Right atrium auricular region (tissue), 2 donors: Measurements from ENCODE around the gene KHSRP. TPM values are rescaled to one million over a fixed set of nuclear protein-coding genes. Genes with fewer than 3 reads are reported as not detected.
A peak's percentile ranks its signal among the peaks of the same experiment; 100 is the strongest.

Experiments
- DNase-seq: peaks from one replicate; pipeline ENCODE4 v3.0.0-alpha.2; 2019; ENCODE audit warnings: low spot score
- H3K27ac ChIP-seq, 2 donors: fragments of 200-600 bp; sonication (generic); 1 replicate in 1 of 2; 2 replicates in 1 of 2; pipeline ENCODE4 v1.5.1; 2016 to 2019
- H3K27me3 ChIP-seq, 2 donors: fragments of 200-600 bp; sonication (generic); one replicate each; pipeline versions ENCODE4 v1.5.1 to v1.6.0; 2017 to 2019
- H3K36me3 ChIP-seq: fragments of 200-600 bp; sonication (generic); one replicate; pipeline ENCODE4 v1.5.1; 2016
- H3K4me1 ChIP-seq, 2 donors: fragments of 200-600 bp; sonication (generic); one replicate each; pipeline versions ENCODE4 v1.5.1 to v1.6.0; 2017 to 2019
- H3K4me3 ChIP-seq, 2 donors: fragments of 200-600 bp; sonication (generic); 1 replicate in 1 of 2; 2 replicates in 1 of 2; pipeline ENCODE4 v1.5.1; 2017 to 2019; ENCODE audit warnings: mild to moderate bottlenecking in 1 of 2, moderate library complexity in 1 of 2
- H3K9me3 ChIP-seq, 2 donors: fragments of 200-600 bp; sonication (generic); one replicate each; pipeline ENCODE4 v1.5.1; 2019
- total RNA-seq, 2 donors: library from RNA; depleted of rRNA; stranded (reverse); fragments of >200 nt; gene quantifications; one replicate each; pipeline ENCODE4 v1.1.0, GENCODE V29; 2016
- TF ChIP-seq, protein P1 (sequence below), 2 donors: fragments of 200-600 bp; sonication (generic); IDR thresholded peaks; one replicate each; pipeline ENCODE4 v1.5.1; 2019; ENCODE audit warnings: antibody characterized with exemption in 2 of 2

KHSRP gene
- total RNA-seq, 2 donors from 2014 or later: 55.3 to 95.7 TPM

GRCh38 chr19:6393983-6394412 is 30.6 kb downstream of the KHSRP start:
- Histone ChIP-seq H3K27me3 (no peaks in the 10 kb centered on the region), H3K4me1 (peaks cover 0 to 20% of the 10 kb centered on the region in 2 donors), H3K9me3 (no peaks in the 10 kb centered on the region), H3K4me3 (peak overlapping the region; percentile 76 to 89), H3K27ac (peak overlapping the region; percentile 95 to 97), H3K36me3 (peaks cover 23% of the 10 kb centered on the region)
- TF ChIP-seq, protein P1, sequence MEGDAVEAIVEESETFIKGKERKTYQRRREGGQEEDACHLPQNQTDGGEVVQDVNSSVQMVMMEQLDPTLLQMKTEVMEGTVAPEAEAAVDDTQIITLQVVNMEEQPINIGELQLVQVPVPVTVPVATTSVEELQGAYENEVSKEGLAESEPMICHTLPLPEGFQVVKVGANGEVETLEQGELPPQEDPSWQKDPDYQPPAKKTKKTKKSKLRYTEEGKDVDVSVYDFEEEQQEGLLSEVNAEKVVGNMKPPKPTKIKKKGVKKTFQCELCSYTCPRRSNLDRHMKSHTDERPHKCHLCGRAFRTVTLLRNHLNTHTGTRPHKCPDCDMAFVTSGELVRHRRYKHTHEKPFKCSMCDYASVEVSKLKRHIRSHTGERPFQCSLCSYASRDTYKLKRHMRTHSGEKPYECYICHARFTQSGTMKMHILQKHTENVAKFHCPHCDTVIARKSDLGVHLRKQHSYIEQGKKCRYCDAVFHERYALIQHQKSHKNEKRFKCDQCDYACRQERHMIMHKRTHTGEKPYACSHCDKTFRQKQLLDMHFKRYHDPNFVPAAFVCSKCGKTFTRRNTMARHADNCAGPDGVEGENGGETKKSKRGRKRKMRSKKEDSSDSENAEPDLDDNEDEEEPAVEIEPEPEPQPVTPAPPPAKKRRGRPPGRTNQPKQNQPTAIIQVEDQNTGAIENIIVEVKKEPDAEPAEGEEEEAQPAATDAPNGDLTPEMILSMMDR (IDR thresholded peaks at IDR 0.05): no peak
- no peak for DNase-seq

GRCh38 chr19:6393074-6393982 is 31.3 kb downstream of the KHSRP start, which contains the start of gene GTF2F1:
Gene GTF2F1, minus strand, starts transcription at chr19:6393164. Its CDS starts 169 bp downstream, at chr19:6392995.
- peak within 1 kb of the TSS; percentile 95 to 97 for H3K27ac ChIP-seq
- TF ChIP-seq, protein P1 (IDR thresholded peaks at IDR 0.05): peak in 1 of 2 donors; percentile 30
- DNase-seq: peak; percentile 95

DNA sequence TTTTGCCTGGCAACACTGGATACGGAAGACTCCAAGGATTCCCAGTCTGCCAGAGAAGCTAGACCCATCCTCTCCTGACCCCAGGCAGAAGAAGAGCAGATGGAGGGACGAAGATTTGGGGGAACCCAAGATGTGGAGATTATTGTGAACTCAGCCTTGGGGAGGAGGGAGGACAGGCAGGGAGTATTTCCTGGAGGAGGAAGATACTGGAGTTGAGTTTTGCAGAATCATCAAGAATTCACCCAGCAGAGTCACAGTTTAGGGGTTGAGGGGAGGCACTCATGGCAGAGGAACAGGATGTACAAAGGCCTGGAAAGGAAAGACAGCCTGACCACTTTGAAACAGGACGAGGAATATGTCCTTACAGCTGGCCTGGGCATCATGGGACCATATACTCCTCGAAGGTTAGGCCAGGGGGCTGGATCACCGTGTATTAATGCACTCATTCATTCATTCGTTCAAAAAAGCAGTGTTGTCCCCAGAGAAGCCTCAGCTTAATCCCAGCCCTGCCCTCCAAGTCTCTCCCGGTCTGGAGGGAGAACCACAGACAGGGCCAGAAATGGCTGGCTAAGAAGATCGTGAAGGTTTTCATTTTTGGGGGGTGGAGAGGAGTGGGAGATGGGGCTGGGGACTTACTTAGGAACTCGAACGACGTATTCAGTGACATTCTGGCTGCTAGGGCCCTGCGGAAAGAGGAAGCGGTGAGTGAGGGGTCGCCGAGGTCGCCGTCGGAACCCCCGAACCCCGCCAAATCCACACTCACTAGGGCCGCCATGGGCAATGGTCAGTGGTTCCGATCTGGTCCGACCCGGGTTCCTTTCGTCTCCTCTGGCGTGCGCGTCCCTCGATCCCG is 32.2 kb downstream of the KHSRP start:
- no peaks in the 10 kb centered on the region for H3K27me3 ChIP-seq
- peak overlapping the region; percentile 95 to 97 for H3K27ac ChIP-seq
- DNase-seq: no peak
- peak overlapping the region; percentile 76 to 89 for H3K4me3 ChIP-seq
- TF ChIP-seq, protein P1 (IDR thresholded peaks at IDR 0.05): no peak
- H3K36me3 ChIP-seq: peaks cover 39% of the 10 kb centered on the region
- no peaks in the 10 kb centered on the region for H3K9me3 ChIP-seq
- peaks cover 0 to 20% of the 10 kb centered on the region in 2 donors for H3K4me1 ChIP-seq

More at GRCh38 chr19:6393074-6393982, 31.3 kb downstream of the KHSRP start, which contains the start of gene GTF2F1:
- Histone ChIP-seq H3K36me3 (peaks cover 30% of the 10 kb centered on the region), H3K9me3 (no peaks in the 10 kb centered on the region), H3K27me3 (no peaks in the 10 kb centered on the region), H3K4me1 (peaks cover 0 to 20% of the 10 kb centered on the region in 2 donors), H3K4me3 (peak within 1 kb of the TSS; percentile 76 to 89)

DNA sequence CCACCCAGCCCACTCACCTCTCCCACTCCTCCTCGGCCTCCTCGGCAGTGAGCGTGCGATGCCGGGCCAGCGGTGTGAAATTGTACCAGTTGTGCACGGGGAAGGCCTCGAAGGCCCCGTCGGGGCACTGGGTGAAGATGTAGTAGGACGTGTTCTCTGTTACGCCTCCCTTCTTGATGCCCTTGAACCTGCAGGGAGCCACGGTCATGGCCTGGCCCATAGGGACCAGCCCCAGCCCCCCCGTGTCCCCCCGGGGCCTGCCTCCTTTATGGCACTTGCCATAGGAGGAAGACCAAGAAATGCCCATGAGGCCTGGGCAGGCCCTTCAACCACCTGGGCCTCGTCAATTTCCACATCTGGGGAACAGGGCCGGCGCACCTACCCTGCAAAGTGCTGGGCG is 37.2 kb downstream of the KHSRP start:
- H3K9me3 ChIP-seq: no peaks in the 10 kb centered on the region
- peaks cover 0 to 8% of the 10 kb centered on the region in 2 donors for H3K4me1 ChIP-seq
- H3K4me3 ChIP-seq: no peak overlapping the region
- H3K27ac ChIP-seq: no peak overlapping the region
- no peaks in the 10 kb centered on the region for H3K27me3 ChIP-seq
- peaks cover 70% of the 10 kb centered on the region for H3K36me3 ChIP-seq
- TF ChIP-seq, protein P1 (IDR thresholded peaks at IDR 0.05): no peak
- no peak for DNase-seq

DNA sequence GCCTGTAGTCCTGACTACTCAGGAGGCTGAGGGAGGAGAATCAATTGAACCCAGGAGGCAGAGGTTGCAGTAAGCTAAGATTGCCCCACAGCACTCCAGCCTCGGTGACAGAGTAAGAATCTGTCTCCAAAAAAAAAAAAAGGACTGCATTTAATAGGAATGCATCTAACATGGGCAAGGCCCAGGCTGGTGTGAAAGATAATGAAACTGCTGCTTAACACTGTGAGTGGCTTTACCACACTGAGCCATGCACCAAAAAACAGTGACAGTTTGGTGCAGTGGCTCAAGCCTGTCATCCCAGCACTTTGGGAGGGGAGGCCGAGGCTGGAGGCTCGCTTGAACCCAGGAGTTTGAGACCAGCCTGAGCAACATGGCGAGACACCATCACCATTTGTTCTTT is 40.2 kb downstream of the KHSRP start:
- Histone ChIP-seq H3K9me3 (no peaks in the 10 kb centered on the region), H3K36me3 (peaks cover 80% of the 10 kb centered on the region), H3K27me3 (no peaks in the 10 kb centered on the region), H3K4me1 (no peaks in the 10 kb centered on the region), H3K4me3 (no peak overlapping the region), H3K27ac (no peak overlapping the region)
- no peak for DNase-seq
- TF ChIP-seq, protein P1 (IDR thresholded peaks at IDR 0.05): no peak
